ENCODE data around the gene TUBB. TPM values are rescaled to one million over a fixed set of nuclear protein-coding genes. Genes with fewer than 3 reads are reported as not detected.

The TUBB gene
- total RNA-seq, 1 experiment from 2014 or later, result 886 TPM

- Histone ChIP-seq H3K79me2 (ENCODE audit: insufficient read depth, low read length) (no peaks in the 10 kb centered on the region), H3K27ac (ENCODE audit: low read depth, low read length) (peak overlapping the region; percentile 76), H4K20me1 (ENCODE audit: insufficient read depth) (no peaks in the 10 kb centered on the region), H3K4me1 (ENCODE audit: control insufficient read depth in 1 of 2, insufficient read depth in 2 of 2, low read length in 2 of 2) (peaks cover 69 to 76% of the 10 kb centered on the region in 2 experiments), H3K9me2 (ENCODE audit: insufficient read depth) (no peaks in the 10 kb centered on the region), H3K9ac (ENCODE audit: low read length) (peak overlapping the region; percentile 77; the same call in 1 of the 2 replicates), H3K9me3 (ENCODE audit: control insufficient read depth in 1 of 2, insufficient read depth in 1 of 2, low read depth in 1 of 2, low read length in 2 of 2) (no peaks in the 10 kb centered on the region), H3K27me3 (ENCODE audit: insufficient read depth, low read length) (no peaks in the 10 kb centered on the region), H3K36me3 (ENCODE audit: control insufficient read depth in 1 of 2, insufficient read depth in 2 of 2, low read length in 2 of 2) (no peaks in the 10 kb centered on the region), H2AFZ (ENCODE audit: low read depth, low read length, poor library complexity, severe bottlenecking) (no peak overlapping the region), H3K4me2 (ENCODE audit: low read length) (peak overlapping the region; percentile 86; the same call in 1 of the 2 replicates), H3K4me3 (replicated peaks in 1 of 2; ENCODE audit: low read depth in 1 of 2, low read length in 2 of 2) (no peak overlapping the region)
- ATAC-seq (no peak), DNase-seq (ENCODE audit: low read depth, low spot score) (no peak)
- no TSS peak for BruUV-seq (replicated peaks)
- no peak for TF ChIP-seq REST (IDR thresholded peaks at IDR 0.05; ENCODE audit: low read depth)
- RAD21 ChIA-PET (ENCODE audit: low non-redundant PET in 1 of 2, low total read pairs in 2 of 2, uncharacterized antibody in 2 of 2, unreplicated experiment in 2 of 2), result no interaction called here
- POLR2A ChIA-PET, result interaction anchor here (0.6 to 12.4 kb wide), 11 partner anchors 8 to 200 kb away, joined by 3 to 195 read pairs (median 20); partner anchors contain the start of genes FLOT1 and IER3
- intact Hi-C loops (cut with micrococcal nuclease), result no loop called here
- CTCF ChIA-PET, result interaction anchor here (1.3 kb wide), 1 partner anchor 15 kb away, joined by 3 read pairs; no protein-coding TSS in a partner anchor
Observed at GRCh38 chr6:30767158-30767943, 47.2 kb downstream of the TUBB start.

- H3K4me1 ChIP-seq (ENCODE audit: control insufficient read depth in 1 of 2, insufficient read depth in 2 of 2, low read length in 2 of 2), result peaks cover 73 to 81% of the 10 kb centered on the region in 2 experiments
- H4K20me1 ChIP-seq (ENCODE audit: insufficient read depth), result no peaks in the 10 kb centered on the region
- no peak for TF ChIP-seq ELF1 (IDR thresholded peaks at IDR 0.05; ENCODE audit: borderline replicate concordance, low read depth)
- TF ChIP-seq REST (IDR thresholded peaks at IDR 0.05; ENCODE audit: low read depth), result no peak
- no peak for TF ChIP-seq POLR2AphosphoS5 (IDR thresholded peaks at IDR 0.05; ENCODE audit: low read depth, low read length)
- TF ChIP-seq EZH2 (IDR thresholded peaks at IDR 0.05), result no peak
- no peaks in the 10 kb centered on the region for H3K79me2 ChIP-seq (ENCODE audit: insufficient read depth, low read length)
- H3K9ac ChIP-seq (ENCODE audit: low read length), result peak overlapping the region; percentile 77
- no peak overlapping the region for H3K4me3 ChIP-seq (replicated peaks in 1 of 2; ENCODE audit: low read depth in 1 of 2, low read length in 2 of 2)
- no peaks in the 10 kb centered on the region for H3K27me3 ChIP-seq (ENCODE audit: insufficient read depth, low read length)
- H3K36me3 ChIP-seq (ENCODE audit: control insufficient read depth in 1 of 2, insufficient read depth in 2 of 2, low read length in 2 of 2), result no peaks in the 10 kb centered on the region
- ChIA-PET POLR2A (interaction anchor here (1.0 to 12.4 kb wide), 9 partner anchors 9 to 51 kb away, joined by 4 to 195 read pairs (median 77); partner anchors contain the start of genes FLOT1, IER3 and MDC1), CTCF (no interaction called here), RAD21 (ENCODE audit: low non-redundant PET in 1 of 2, low total read pairs in 2 of 2, uncharacterized antibody in 2 of 2, unreplicated experiment in 2 of 2) (no interaction called here)
- peak overlapping the region; percentile 76 for H3K27ac ChIP-seq (ENCODE audit: low read depth, low read length)
- no peak for ATAC-seq
- H3K9me2 ChIP-seq (ENCODE audit: insufficient read depth), result no peaks in the 10 kb centered on the region
- peak overlapping the region; percentile 86 for H3K4me2 ChIP-seq (ENCODE audit: low read length)
- BruUV-seq (replicated peaks), result no TSS peak
- DNase-seq (ENCODE audit: low read depth, low spot score), result no peak
- no peaks in the 10 kb centered on the region for H3K9me3 ChIP-seq (ENCODE audit: control insufficient read depth in 1 of 2, insufficient read depth in 1 of 2, low read depth in 1 of 2, low read length in 2 of 2)
- intact Hi-C loops (cut with micrococcal nuclease), result no loop called here
- no peak overlapping the region for H2AFZ ChIP-seq (ENCODE audit: low read depth, low read length, poor library complexity, severe bottlenecking)
Observed at GRCh38 chr6:30767944-30768301, 47.8 kb downstream of the TUBB start.

Measured in HCT116 (cell line).